ENCODE measurements around the gene PLA2G6.

DNA sequence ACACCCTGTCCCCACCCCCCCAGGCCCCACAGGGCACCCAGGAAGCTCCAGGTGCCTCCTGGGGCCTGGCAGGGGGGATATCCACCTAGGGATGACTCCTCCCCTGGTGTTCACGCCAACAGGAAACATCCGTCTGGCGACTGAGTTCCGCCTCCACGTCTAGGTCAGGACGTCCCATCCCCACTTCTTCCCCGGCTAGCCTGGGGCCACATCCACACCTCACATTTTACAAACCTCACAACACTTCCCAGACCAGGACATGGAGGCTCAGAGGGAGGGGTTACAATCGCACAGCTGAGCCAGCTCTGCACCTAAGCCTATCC, 41.1 kb upstream of the PLA2G6 start:
- no peak for TF ChIP-seq POLR2A (IDR thresholded peaks at IDR 0.05)
- no peak for TF ChIP-seq POLR2AphosphoS5 (IDR thresholded peaks at IDR 0.05)
